HG03095 (cell line): Measurements from ENCODE around the gene LMTK2.
A peak's percentile ranks its signal among the peaks of the same experiment; 100 is the strongest.

Source experiments
- ATAC-seq: cut with Tn5 transposase; IDR thresholded peaks from one replicate; pipeline ENCODE4 v1.9.1; 2021; ENCODE audit warnings: moderate library complexity; ENCODE audit not compliant: unreplicated experiment

LMTK2 gene

GRCh38 chr7:98200364-98200763 is 93.7 kb downstream of the LMTK2 start:
- ATAC-seq = peak; percentile 34

DNA sequence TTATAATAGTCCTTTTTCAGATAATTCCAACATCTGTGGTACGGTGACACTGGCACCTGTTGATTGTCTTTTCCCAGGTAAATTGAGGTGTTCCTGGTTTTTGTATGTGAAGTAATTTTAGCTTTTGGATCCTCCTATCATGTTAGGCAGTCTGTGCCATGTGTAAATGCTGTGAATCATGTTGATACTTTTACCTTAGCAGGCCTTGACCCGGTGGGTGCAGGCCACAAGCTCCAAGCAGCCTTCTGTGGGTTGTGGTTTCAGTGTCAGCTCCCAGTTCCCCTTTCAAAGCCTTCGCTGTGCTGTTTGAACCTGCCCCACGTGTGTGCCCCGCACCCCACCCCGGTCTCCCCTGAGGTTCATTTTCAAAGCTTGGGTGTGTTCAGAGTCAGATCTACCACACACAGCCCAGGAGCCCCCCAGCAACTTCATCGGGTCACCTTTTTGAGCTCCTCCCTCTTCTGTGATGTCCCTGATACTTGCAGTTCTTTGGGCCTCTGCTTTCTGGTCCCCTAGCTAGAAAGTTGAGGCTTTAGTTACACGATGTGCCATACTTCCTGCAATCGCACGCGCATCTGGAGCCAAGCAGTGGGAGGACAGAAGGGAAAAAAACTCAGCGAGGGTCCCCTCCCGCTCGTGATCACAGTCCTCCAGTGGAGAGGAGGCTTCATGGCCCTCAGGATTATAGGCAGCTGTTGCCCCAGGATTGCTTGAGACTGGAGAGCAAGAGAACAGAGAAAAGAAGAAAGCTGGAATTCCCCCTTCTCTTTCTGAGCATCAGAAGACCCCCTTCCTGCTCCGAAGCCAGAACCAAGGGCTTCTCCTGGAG is 95.9 kb downstream of the LMTK2 start:
- peak; percentile 90 for ATAC-seq

- peak; percentile 38 for ATAC-seq
Measured at GRCh38 chr7:98203261-98203963, 96.8 kb downstream of the LMTK2 start.

GRCh38 chr7:98203964-98204605 is 97.4 kb downstream of the LMTK2 start:
- ATAC-seq = no peak

GRCh38 chr7:98204670-98205069 is 98.0 kb downstream of the LMTK2 start:
- no peak for ATAC-seq

DNA sequence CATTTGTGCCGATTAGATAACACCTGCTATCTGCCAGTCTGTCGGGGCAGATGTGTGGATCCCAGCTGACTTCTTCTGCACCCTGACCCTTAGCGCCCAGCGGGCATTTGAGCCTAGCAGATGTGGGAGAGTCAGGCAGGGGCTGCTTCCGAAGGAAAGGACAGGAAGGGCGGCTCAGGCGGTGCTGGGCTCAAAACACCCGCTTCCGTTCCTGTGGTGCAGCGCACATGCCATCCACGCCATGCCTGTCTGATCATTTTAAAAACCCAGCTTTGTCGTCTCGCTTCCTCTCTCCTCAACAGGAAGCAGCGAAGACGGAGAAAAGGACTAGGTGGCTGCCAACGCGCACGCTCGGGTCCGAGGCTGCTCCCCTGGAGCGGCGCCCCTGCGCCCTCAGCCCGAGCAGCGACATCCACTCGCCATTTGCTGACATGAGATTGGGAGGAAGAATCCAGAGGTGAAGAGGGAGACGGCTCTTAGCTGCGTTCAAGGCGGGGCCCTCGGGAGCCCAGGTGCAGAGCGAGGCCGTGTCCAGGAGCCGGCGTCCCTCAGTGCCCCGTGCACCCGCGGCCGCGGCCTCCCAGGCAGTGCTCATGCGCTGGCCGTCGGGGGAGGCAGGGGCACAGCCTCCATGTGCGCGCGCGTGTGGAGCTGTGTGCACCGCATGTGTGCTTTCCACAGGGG is 98.6 kb downstream of the LMTK2 start:
- no peak for ATAC-seq

GRCh38 chr7:98206451-98207330 is 100.0 kb downstream of the LMTK2 start:
- no peak for ATAC-seq

DNA sequence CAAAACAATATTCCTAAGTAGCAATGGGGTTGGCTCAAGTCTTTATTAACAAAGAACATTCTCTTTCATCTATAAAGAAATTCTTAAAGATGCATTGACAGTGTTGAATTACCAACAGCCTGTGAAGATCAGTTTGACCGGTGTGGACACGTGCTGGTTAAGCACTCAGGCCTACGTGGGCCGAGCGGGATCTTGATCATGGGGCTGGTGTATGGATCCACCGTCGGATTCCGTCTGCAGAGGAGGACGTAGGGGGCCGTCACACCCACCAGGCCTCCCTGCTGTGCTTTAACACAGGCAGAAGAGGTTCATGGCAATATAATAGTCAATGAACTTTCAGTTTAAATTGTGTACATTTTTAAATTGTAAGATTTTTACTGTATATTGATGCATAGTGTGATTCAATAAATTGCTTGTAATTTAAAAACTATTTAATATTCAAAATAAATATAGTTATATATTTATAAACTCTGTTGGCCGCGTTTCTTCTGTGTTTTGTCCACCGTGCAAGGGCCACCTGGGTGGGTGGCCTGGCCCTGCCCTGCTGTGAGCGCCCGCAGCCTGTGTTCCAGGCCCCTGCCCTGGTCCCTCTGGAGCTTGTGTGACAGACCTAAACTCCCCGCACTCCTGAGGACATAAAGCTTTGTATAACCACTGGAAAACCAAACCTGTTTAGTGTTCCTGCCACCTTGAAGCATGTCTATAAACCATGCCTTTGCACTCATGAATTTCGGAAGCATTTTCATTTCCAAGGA is 102.7 kb downstream of the LMTK2 start:
- ATAC-seq = no peak

- ATAC-seq = no peak
Measured at GRCh38 chr7:98210513-98211220, 104.0 kb downstream of the LMTK2 start.

GRCh38 chr7:98211221-98211675 is 104.6 kb downstream of the LMTK2 start, which contains the start of gene BHLHA15:
Gene BHLHA15 (plus strand): TSS chr7:98211439. CDS start chr7:98212310, 871 bp downstream.
- ATAC-seq = no peak

- no peak for ATAC-seq
Measured at GRCh38 chr7:98211676-98212531, 105.2 kb downstream of the LMTK2 start.

DNA sequence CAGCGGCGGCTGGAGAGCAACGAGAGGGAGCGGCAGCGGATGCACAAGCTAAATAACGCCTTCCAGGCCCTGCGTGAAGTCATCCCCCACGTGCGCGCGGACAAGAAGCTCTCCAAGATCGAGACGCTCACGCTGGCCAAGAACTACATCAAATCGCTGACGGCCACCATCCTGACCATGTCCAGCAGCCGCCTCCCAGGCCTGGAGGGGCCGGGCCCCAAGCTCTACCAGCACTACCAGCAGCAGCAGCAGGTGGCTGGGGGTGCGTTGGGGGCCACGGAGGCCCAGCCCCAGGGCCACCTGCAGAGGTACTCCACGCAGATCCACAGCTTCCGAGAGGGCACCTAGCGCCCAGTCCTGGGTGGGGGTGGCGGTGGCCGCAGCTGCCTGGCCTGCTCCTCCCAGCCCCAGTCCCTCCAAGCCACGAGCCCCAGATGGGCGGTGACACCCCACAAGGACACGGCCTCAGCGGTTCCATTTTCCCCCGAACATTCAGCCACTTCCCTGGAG is 105.9 kb downstream of the LMTK2 start:
- ATAC-seq = no peak

DNA sequence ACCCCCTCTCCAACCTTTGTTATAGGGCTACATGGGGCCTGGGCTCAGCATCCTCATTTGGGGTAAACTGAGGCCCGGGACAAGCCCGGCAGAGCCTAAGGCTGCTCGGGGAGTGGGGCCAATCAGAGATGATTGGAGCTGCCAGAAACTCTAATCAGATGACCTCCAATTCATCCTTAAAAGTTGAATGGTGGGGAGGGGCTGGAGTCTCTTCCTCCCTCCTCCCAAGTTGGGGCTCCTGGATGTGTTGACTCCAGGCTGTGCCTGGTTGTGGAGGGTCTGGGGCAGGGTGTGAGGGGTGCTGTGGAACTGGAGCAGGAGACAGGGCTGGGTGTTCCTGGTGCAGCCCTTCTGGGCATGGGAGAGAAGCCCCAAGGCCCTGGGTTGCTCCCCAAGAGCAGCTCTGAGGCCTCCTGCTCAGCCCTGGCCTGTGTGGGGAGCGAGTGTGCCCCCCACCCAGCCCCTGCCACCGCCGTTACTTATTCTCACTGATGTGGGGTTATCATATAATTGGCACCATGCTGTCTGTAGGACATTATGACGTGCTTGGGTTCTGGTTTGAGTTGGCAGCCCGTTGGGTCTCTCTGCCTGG is 106.7 kb downstream of the LMTK2 start:
- no peak for ATAC-seq

- ATAC-seq = no peak
Measured at GRCh38 chr7:98213888-98214810, 107.5 kb downstream of the LMTK2 start.

DNA sequence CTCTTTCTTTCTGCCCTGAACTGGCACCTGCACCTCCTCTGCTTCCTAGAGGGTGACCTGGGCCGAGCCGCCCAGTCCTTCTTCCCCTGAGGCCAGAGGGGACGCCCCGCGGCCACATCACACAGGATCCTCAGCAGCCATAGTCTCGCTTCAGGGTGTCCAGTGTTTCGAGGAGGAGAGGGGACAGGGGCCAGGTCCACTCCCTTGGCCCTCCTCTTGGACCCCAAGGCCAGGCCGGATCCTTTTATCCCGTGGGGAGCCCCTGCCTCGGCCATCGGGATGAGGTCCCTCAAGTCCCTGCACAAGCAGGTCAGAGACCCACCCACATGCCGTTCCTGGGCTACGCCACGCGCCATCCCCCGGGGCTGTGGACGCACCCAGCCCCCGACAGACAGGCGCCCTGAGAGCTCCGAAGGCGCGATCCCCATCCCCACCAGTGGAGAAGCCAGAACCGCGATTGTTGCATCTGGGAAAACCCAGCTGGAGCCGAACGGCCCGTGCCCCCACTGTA is 108.2 kb downstream of the LMTK2 start:
- no peak for ATAC-seq
